ENCODE measurements around the gene C16orf95. TPM values are rescaled to one million over a fixed set of nuclear protein-coding genes. Genes with fewer than 3 reads are reported as not detected.

C16orf95 gene
- polyA plus RNA-seq, 10 donors, result 1.7 to 3.4 (median 2.1) TPM

DNA sequence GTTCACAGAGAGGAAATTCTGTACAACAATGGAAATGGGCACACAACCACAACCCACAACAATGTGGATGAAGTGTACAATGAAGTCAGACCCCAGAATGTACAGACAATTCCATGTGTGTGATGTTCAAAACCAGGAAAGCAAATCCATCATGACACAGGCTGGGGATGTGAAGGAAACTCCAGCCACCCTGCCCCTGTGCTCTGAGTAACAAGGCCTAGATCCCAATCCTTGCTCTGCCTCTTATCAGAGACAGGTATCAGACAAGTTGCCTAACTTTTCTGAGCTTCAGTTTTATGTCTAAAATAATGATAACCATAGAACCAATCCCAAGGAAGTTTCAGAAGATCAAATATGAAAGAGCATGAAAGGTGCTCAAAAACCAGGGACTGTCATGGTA lies 1.8 kb upstream of the C16orf95 start:
- DNase-seq, result no peak

DNA sequence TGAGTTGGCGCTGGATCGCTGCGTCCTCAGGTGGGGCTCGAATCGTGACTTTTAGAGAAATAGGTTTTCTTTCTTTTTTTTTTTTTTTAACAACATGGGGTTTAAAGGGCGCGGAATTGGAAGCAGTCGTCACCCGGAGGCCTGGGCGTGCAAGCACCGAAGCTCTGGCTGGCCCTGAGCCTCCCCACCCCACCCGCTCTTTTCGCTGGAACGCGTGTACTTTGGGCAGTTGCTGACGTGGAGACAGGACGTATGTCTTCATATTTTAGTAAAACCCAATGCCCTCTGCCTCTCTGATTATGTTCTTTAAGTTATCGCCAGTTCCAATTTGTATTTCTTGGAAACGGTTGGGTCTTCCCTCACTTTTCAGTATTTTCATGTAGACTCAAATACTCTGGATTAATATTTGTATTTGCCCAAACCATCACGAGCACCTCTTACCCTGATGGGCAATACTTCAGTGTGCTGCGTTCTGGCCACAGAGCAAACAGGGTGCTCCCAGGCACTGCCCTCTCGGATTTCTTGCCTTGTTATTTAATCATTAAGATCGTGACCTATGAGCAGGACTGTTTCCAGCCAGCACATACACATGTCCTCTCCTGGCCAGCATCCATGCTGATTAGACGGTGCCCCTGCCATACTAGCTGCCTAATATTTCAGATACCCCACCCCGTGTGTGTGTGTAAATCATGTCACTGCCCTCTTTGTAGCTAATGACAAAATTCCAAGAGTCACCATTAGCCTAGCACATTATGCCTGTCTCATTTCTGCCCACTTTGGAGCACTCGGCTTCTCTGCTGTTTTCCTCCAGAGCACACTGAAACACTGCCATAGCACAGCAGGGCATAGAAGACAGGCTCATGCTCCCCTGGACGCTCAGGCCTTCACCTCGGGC lies 805 bp upstream of the C16orf95 start:
- DNase-seq, result peak in 2 of 3 donors; percentile 33 to 57

DNA sequence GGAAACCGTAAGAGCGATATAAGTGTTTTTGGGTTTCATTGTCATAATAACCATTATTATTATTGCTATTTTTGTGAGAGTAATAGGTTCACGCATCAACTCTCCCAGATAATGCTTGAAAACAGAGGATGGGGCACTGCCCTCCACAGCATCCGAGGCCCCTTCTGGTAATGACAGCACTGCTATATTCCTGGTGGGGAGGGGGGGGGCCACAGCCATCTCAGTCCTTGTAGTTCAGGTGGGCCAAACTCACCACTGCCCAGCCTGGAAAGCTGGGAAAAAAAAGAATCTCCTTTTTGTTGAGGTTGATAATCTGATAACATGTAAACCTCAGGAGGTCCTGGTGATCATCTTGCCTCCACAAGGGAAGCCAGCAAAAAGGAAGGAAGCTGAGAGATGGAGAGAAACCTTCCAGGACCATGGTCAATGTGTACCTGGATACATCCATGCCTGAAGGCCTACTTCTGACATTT lies 706 bp downstream of the C16orf95 start:
- DNase-seq, result no peak

DNA sequence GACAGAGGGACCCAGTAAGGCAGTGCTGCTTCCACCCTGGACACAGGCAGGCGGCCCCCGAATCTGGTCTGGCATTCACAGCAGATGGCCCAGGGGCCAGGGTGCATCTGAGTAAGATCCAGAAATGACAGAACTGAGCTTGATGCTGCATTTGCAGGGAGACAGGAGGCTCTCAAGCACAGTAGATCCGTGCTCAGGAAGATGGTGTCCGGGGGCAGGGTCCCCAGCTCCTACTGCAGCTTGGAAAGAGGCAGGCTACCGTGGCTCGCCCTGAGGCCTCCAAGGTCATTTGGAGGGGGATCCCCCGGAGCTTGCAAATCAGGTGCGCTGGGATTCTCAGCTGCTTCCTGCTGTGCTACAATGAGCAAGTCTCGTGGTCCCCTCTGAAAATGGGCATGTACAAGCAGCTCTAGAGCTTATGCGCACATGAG lies 2.2 kb downstream of the C16orf95 start:
- DNase-seq, result no peak

DNA sequence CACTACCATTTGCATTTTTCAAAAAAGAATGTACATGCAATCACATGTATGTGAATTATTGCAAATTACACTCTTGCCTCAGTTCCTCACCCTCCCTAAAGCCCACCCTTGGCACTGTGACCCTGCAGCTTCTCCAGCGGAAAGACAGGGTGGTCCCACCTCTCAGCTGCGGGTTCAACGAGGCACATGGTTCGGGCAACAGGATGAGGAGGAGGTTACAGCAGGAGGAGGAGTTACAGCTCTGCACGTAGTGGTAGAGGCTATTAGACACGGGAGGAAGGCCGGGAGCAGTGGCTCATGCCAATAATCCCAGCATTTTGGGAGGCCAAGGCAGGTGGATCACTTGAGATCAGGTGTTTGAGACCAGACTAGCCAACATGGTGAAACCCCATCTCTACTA lies 5.2 kb downstream of the C16orf95 start:
- no peak for DNase-seq

DNA sequence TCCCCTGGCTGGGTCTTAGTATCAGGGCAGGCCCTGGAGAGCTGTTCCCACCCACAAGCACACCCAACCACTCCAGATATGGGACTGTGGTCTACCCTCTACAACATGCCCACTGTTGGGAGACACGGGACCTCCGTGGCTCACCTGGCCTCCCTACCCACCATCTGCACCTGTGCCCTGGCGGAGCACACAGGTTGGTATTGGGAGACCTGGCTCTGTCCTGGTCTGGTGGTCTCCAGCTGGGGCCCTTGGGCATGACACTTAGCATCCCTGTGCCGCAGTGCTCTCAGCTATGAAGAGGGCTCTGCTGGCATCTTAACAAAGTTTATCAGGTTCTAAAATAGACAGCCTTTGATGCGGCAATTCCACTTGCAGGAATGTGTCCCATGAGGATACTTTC lies 5.8 kb downstream of the C16orf95 start:
- no peak for DNase-seq

DNA sequence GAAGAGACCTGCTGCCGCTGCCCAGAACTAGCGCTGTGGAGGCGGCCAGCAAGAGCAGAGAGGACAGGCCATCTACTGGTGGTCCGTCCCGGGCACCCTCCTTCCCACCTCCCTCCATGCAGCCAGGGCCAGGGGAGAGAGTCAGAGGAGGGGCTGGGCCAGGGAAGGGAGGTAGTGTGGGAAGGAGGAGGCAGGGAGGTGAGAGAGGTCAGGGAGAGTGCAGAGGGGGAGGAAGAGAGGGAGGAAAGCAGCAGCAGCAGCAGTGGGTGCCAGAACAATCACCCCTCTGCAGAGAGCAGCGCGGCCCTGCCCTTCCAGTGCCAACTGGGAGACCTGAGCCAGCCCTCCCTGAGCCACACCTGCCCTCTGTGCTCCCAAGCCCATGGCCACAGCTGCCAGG lies 6.6 kb downstream of the C16orf95 start:
- no peak for DNase-seq

DNA sequence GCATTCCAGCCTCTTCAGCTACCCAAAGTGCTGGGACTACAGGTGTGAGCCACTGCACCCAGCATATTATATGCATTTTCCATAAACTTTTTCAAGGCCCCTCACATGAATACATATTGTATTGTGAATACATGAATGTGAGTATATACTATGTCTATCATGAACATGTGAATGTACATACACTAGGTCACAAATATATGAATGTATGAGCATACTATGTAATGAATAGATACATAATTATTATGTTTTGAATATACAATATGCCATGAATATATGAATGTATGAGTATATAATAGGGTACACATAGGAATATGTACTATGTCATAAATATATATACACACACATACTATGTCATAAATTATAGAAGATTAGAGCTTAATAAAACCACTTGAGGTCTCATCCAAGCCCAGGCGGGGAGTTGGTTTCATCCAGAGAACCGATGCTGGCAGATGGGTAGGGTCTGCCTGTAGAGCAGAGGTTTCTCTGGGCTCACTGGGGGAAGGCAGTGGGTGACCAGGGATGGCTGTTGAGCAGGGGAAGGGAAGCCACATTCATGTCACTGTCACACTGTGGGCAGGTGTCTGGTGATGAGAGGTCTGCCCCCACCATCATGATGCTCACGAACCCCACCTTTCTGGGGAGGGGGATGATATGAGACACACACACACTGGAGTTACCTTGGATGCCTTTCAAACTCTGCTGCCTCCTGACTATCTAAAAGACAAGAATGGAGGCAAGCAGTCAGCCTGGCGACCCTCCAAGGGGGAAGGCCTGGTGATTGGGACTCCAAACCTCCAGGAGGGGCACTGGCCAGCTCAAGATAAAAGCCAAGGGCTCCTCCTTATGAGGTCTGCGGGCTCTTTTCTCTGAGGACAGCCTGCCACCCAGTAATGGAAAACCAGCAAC lies 7.3 kb downstream of the C16orf95 start:
- no peak for DNase-seq

DNA sequence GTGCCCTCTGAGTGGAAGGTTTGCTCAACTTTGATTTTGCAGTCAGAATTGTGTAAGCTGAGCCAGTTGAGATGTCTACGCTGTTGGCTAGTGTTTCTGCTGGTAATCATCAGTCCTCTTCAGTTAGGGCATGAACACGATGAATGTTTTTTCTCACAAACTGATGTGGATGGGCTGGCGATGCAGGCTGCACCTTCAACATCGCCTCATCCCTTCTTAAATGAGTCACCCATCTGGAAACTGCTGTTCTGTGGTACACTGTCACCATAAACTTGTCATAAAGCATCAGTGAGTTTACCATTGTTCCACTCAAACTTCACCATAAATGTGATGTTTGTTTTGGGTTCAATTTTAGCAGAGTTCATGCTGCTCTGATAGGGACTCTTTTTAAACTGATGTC lies 8.4 kb downstream of the C16orf95 start:
- no peak for DNase-seq

DNA sequence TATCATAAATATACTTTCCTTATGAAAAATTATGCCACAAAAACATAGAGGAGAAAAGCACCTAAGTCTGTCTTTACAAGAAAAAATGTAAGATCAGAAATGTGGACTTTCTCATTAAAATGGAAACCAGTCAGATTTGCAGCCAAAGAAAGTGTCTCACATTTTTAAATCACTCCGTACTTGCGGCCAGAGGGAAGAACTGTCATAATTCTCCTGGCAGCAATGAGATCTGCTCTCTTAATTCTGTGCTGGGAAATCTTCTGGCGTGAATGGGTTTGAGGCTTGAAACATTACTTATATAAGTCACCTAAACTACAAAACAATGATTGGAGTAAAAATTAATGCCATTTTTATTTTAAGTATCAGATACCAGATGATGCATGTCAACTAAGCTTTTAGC lies 10.7 kb downstream of the C16orf95 start:
- DNase-seq, result no peak

DNA sequence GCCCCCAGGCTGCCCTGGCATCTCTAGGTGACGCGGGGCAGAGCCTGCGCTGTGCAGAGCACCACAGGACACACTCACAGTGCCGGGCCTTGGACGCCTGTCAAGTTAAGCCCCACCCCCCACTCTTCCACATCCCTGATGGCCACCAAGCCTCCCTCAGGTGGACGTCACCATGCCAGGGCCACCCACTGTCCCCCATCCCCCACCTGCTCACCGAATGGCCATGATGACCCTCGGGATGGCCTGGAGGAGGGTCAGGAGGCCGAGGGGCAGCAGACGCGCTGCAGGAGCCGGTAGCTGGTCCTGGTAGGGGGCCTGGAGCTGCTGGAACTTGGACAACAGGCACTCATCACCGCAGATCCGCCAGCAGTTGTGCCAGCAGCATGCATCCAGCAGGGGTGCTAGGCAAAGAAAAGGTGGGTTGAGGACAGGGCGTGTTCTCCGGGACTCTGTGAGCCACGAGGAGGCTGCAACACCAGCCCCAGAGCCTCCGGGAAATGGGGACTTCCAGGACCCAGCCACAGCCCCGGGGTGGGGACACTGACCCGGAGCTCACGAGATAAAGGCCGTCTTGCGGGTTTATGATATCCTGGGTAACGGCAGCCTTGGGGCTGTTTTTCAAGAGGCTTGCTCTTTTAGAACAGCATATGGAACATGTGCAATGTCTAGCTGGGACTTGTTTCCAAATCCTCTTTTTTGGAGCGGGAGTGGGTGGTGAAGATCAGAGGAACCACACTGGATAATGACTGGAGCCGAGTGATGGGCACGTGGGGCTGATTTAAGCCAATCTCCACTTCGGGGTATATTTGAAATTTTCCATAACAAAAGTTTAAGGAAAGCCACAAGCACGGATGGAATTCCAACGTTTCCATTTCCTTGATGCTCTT lies 11.4 kb downstream of the C16orf95 start:
- DNase-seq, result peak in 2 of 3 donors; percentile 19 to 33

DNA sequence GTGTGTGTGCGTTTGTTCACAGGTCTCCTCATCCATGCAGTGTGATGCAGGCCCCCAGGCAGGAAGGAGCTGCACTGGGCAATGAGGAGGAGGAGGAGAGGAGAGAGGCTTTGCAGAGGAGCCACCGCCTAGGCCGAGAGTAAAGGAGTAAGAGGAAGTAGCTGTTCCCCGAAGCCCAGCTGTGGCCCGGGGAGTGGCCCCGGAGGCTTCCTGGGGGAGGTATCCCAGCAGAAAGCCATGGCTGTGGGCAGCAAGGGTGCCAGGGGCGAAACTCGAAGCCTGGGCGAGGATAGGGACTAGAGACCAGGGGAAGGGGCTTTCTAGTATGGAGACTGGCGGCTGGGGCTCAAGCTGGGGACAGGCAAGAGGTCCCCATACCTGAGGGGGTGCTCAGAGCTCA lies 12.2 kb downstream of the C16orf95 start:
- no peak for DNase-seq

DNA sequence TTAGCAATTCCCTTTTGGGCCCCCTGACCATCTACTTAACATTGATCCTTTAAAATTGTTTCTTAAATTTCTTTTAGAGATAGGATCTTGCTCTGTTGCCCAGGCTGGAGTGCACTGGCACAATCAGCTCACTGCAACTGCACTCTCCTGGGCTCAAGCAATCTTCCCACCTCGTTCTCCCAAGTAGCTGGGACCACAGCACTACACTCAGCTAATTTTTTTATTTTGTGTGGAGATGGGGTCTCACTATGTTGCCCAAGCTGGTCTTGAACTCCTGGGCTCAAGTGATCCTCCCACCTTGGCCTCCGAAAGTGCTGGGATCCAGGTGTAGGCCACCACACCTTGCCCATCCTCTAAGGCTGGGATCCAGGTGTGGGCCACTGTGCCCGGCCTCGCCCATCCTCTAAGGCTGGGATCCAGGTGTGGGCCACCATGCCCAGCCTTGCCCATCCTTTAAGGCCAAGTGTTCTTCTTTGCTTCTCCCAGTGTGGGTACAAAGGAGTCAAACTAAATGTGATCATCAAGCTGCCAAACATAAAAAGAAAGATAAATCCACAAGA lies 13.2 kb downstream of the C16orf95 start:
- DNase-seq, result no peak

DNA sequence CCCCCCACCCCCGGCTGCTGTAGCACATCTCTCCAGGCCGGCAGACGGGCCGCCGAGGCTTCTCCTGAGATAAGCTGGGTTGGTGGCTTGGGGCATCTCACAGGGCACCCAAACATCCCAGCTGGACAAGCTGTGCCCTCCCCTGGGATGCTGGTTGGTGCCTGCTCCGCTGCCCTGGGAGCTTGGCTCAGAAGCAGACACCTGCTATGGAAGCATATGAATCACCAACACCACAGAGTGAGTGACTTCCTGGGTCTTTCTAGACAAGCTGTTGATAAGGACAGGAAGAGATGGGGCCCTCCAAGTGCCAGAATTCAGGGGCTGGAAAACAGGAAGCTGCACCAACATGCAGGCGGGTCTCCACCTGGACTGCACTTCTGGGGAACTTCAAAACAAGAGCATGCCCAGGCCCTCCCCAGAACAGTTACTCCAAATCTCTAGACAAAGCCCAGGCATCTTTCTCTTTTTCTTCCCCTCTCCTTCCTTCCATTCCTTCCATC lies 13.7 kb downstream of the C16orf95 start:
- DNase-seq, result no peak

DNA sequence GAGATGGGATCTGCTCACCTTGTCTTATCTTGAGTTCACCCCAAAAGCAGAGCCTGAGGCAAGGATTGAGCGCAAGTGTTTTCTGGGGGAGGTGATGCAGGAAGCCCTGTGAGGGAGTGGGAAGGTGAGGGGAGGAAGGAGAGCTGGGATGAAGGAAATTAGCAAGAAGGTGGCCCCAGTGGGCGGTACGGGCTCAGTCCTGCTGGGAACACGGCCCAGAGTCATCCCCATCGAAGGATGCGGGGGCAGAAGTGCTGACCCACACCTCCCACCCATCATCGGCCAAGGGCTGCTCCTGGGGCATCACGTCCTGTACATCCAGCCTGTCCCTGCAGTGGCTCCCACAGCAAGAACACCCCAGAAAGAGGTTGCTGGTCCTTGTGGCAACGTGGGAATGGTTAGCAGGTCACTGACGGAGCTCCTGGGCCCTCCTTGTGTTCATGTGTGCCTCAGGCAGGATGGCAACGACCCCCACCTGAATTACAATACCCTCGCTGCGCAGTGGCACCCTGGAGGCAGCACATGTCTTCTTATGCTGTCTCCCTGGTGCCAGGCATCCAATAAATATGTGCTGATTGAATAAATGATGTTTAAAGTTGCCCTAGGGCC lies 18.2 kb downstream of the C16orf95 start:
- DNase-seq, result no peak

DNA sequence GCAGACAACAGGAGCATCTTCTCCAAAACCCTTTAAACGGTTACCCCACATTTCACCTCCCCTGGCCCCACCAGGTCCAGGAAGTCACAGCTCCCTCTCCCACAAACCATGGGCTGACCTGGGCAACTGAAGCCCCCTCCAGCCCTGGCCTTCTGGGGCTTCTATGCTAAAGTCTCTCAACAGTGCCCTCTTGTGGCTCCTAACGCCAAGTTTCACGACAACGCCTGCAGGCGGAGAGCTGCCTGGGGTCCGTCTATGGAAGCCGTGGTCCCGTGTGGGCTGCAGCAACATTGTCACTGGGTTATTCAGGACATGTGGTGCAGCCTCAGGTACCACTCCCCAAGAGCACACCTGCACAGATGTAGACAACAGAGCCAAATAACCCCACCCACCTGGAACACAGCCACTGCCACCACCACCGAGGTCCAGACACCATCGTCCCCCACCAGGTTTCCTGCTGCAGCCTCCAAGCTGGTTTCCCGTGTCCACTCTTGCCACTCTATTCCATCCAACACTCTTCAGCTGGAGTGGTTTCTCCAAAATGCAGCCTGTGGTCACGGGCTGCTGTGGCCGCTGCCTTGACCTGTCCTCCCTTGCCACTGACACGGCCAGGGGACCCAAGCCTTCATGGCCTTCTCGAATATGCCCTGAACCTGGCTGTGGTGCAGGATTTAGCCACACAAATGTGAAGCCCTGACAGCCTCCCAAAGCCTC lies 19.1 kb downstream of the C16orf95 start:
- DNase-seq, result peak; percentile 9 to 27 (median 22)

DNA sequence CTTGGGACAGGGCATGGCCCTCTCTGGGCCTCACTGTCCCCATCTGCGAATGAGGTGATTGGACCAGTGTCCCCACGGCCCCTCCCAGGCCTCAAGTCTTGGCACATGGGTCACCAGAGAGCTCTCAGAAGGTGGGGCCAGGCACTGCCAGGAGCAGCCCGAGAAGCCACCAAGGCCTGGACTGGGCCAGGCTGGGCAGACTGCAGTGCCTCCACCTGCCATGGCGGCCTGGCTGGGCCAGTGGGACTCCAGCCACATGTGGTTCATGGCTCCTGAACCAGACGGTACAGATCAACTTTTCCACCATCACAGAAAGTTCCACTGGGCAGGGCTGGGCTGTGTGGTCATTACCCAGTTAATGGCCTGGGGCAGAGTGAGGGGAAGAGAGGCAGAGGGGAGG lies 19.8 kb downstream of the C16orf95 start:
- DNase-seq, result no peak

DNA sequence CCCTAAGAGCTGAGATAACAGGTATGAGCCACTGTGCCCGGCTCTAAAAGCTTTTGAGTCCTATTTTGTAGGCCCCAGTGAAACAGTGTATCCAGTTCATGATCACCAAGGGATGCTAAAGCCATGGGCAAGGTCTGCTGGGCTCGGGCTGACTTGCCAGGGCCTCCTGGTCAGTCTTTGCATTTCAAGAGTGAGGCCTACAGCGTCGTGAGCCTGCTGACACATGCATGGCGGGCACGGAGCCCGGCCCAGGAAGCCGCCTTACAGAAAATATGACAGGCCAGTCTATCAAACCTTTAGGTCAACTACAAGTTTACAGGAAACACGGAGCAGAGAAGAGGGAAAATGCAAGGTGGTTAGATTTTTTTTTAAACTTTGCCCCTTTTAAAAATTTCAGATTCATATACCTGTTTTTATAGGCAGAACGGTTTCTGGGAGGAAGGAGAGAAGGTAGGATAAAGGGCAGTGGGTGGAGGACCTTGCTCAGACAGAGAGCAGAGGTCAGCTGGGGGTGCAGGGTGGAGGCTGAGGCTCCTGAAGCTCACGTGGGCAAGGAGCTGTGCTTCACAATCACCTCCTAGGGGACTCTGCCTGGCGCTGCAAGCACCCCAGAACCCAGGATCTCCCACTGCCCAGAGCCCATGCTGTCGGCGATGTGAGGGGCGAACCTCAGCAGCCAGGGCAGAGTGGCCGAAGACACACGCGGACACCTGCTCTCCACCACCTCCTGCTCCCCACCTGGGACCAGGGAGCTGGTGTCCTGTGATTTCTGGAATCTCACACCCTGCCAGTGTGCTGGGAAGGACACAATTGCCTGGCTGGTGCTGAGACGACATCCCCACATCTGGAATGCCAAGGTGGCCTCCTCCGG lies 21.3 kb downstream of the C16orf95 start:
- no peak for DNase-seq

DNA sequence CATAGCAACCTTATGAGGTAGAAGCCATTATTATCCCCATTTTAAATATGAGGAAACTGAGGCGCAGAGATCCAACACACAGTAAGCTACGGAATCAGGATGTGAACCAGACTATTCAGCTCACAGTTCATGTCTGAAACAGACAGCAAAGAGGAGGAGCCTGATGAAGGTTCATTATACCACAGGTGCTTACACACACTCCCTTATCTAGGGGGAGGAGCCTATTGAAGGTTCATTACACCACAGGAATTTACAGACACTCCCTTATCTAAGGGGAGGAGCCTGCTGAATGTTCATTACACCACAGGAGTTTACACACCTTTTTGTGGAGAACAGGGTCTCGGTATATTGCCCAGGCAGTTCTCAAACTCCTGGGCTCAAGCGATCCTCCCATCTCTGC lies 21.9 kb downstream of the C16orf95 start:
- DNase-seq, result no peak
